Naive thymus-derived CD4-positive, alpha-beta T cell (primary cell): ENCODE data around the gene EVL. TPM values are rescaled to one million over a fixed set of nuclear protein-coding genes. Genes with fewer than 3 reads are reported as not detected.
A peak's percentile ranks its signal among the peaks of the same experiment; 100 is the strongest.

Source experiments
- ATAC-seq: fragments of 150-1000 bp; cut with Tn5 transposase; 2 replicates; pipeline ENCODE4 v1.10.0; 2021; ENCODE audit warnings: mild to moderate bottlenecking, moderate library complexity
- CTCF ChIA-PET: fragments of 350-600 bp; sonication (Branson Sonifier 250); formaldehyde crosslinking; loops from one replicate; lab custom pipeline; 2021; ENCODE audit warnings: antibody characterized with exemption; lab: Charles Lee
- POLR2A ChIA-PET: fragments of 350-600 bp; sonication (Branson Sonifier 250); formaldehyde crosslinking; loops from one replicate; lab custom pipeline; 2021; ENCODE audit warnings: antibody characterized with exemption, inconsistent platforms; lab: Charles Lee
- DNase-seq, 9 donors: peaks; one replicate each; pipeline versions ENCODE4 v3.0.0 to v3.0.0-alpha.2; 2020 to 2022; ENCODE audit warnings: mixed read lengths in 1 of 9
- H3K27ac ChIP-seq: one replicate; pipeline ENCODE4 v1.7.0; 2013; ENCODE audit warnings: mild to moderate bottlenecking, low read depth, low read length, moderate library complexity
- H3K27me3 ChIP-seq, 2 donors: one replicate each; pipeline ENCODE4 v1.7.0; 2013; ENCODE audit warnings: low read length in 2 of 2, mild to moderate bottlenecking in 2 of 2, moderate library complexity in 2 of 2; ENCODE audit not compliant: control insufficient read depth in 2 of 2, insufficient read depth in 2 of 2
- H3K36me3 ChIP-seq, 3 experiments: 1 replicate in 2 of 3; 2 replicates in 1 of 3; pipeline ENCODE4 v1.7.0; 2013; ENCODE audit warnings: low read length in 3 of 3, mild to moderate bottlenecking in 3 of 3, moderate library complexity in 1 of 3; ENCODE audit not compliant: insufficient read depth in 3 of 3, control insufficient read depth in 2 of 3
- H3K4me1 ChIP-seq, 2 donors: one replicate each; pipeline ENCODE4 v1.7.0; 2013; ENCODE audit warnings: low read length in 2 of 2, mild to moderate bottlenecking in 2 of 2, moderate library complexity in 1 of 2; ENCODE audit not compliant: control insufficient read depth in 2 of 2, insufficient read depth in 2 of 2
- H3K4me3 ChIP-seq: 2 replicates; pipeline ENCODE4 v1.7.0; 2013; ENCODE audit warnings: mild to moderate bottlenecking, low read length
- H3K9me3 ChIP-seq, 3 experiments: 1 replicate in 2 of 3; 2 replicates in 1 of 3; pipeline ENCODE4 v1.7.0; 2013; ENCODE audit warnings: low read length in 3 of 3; ENCODE audit not compliant: control insufficient read depth in 2 of 3
- H3K27ac Mint-ChIP-seq, 9 donors: one replicate each; pipeline ENCODE4 v1.8.0; 2020 to 2022; ENCODE audit warnings: mixed read lengths in 9 of 9, mild to moderate bottlenecking in 8 of 9, moderate library complexity in 5 of 9, inconsistent platforms in 2 of 9
- H3K27me3 Mint-ChIP-seq, 5 donors: one replicate each; pipeline ENCODE4 v1.8.0; 2021 to 2022; ENCODE audit warnings: mixed read lengths in 5 of 5, mild to moderate bottlenecking in 1 of 5
- H3K36me3 Mint-ChIP-seq, 5 donors: one replicate each; pipeline ENCODE4 v1.8.0; 2020 to 2022; ENCODE audit warnings: mixed read lengths in 5 of 5, mild to moderate bottlenecking in 3 of 5, inconsistent platforms in 1 of 5
- H3K4me1 Mint-ChIP-seq, 7 donors: one replicate each; pipeline ENCODE4 v1.8.0; 2020 to 2022; ENCODE audit warnings: mixed read lengths in 7 of 7, mild to moderate bottlenecking in 3 of 7, inconsistent platforms in 1 of 7
- H3K4me3 Mint-ChIP-seq, 10 donors: one replicate each; pipeline ENCODE4 v1.8.0; 2020 to 2022; ENCODE audit warnings: mild to moderate bottlenecking in 10 of 10, mixed read lengths in 10 of 10, moderate library complexity in 6 of 10, inconsistent platforms in 2 of 10
- H3K9me3 Mint-ChIP-seq, 11 donors: one replicate each; pipeline ENCODE4 v1.8.0; 2020 to 2022; ENCODE audit warnings: mixed read lengths in 11 of 11, mild to moderate bottlenecking in 4 of 11, inconsistent platforms in 1 of 11, moderate library complexity in 1 of 11
- intact Hi-C, 2 donors: fragments of 100-400 bp; cut with micrococcal nuclease; formaldehyde crosslinking; loops; one replicate each; pipeline ENCODE4 v1.15.1; 2023
- polyA plus RNA-seq, 2 donors: library from polyadenylated mRNA; unstranded; fragments of 300-500 nt; fragmentation: Illumina TruSeq; gene quantifications; one replicate each; pipeline ENCODE4 v1.2.3, GENCODE V29; 2021
- total RNA-seq, 6 experiments: library from RNA in 5 of 6; stranded (reverse) in 5 of 6; gene quantifications; 1 replicate in 5 of 6; 2 replicates in 1 of 6; pipeline ENCODE4 v1.2.3 and lab custom pipeline; 2021 to 2026

Gene EVL
- total and polyA plus RNA-seq, 7 experiments from 2014 or later, result 163 to 1,469 (median 936) TPM

- H3K27ac Mint-ChIP-seq, result peak overlapping the region; percentile 78 to 99 (median 98)
- H3K9me3 Mint-ChIP-seq, result no peaks in the 10 kb centered on the region
- ChIA-PET POLR2A (interaction anchor here (1.3 to 59.0 kb wide), 4 partner anchors 8 to 60 kb away, joined by 3 to 2344 read pairs (median 1174); partner anchors contain the start of gene EVL), CTCF (interaction anchor here (1.0 to 26.3 kb wide), 3 partner anchors 15 to 102 kb away, joined by 3 to 758 read pairs (median 192); partner anchors contain the start of gene EVL)
- Histone ChIP-seq H3K4me3 (no peak overlapping the region), H3K9me3 (no peaks in the 10 kb centered on the region), H3K36me3 (peaks cover 35 to 66% (median 55%) of the 10 kb centered on the region in 3 experiments), H3K27ac (peak overlapping the region; percentile 98), H3K27me3 (no peaks in the 10 kb centered on the region), H3K4me1 (peaks cover 84 to 89% of the 10 kb centered on the region in 2 donors)
- intact Hi-C loops, result no loop called here
- H3K4me3 Mint-ChIP-seq, result peak overlapping the region; percentile 29 to 93 (median 78)
- no peaks in the 10 kb centered on the region for H3K27me3 Mint-ChIP-seq
- peaks cover 63 to 99% (median 95%) of the 10 kb centered on the region in 7 donors for H3K4me1 Mint-ChIP-seq
- peaks cover 16 to 77% (median 55%) of the 10 kb centered on the region in 5 donors for H3K36me3 Mint-ChIP-seq
- ATAC-seq (no peak), DNase-seq (no peak)
Observed at GRCh38 chr14:100085462-100085861, 20.2 kb downstream of the EVL start.

- Histone ChIP-seq H3K27me3 (no peaks in the 10 kb centered on the region), H3K27ac (peak overlapping the region; percentile 98), H3K9me3 (no peaks in the 10 kb centered on the region), H3K4me3 (peak overlapping the region; percentile 9), H3K36me3 (peaks cover 35 to 69% (median 57%) of the 10 kb centered on the region in 3 experiments), H3K4me1 (peaks cover 81 to 89% of the 10 kb centered on the region in 2 donors)
- Mint-ChIP-seq H3K4me1 (peaks cover 62 to 99% (median 96%) of the 10 kb centered on the region in 7 donors), H3K27me3 (no peaks in the 10 kb centered on the region), H3K27ac (peak overlapping the region; percentile 73 to 99 (median 98)), H3K36me3 (peaks cover 16 to 80% (median 58%) of the 10 kb centered on the region in 5 donors), H3K9me3 (no peaks in the 10 kb centered on the region), H3K4me3 (peak overlapping the region; percentile 59 to 93 (median 78))
- ChIA-PET CTCF (interaction anchor here (0.5 to 26.3 kb wide), 4 partner anchors 16 to 141 kb away, joined by 3 to 758 read pairs (median 99); partner anchors contain the start of gene EVL), POLR2A (interaction anchor here (1.3 to 59.0 kb wide), 4 partner anchors 7 to 59 kb away, joined by 3 to 2344 read pairs (median 1174); partner anchors contain the start of gene EVL)
- intact Hi-C loops, result no loop called here
- DNase-seq, result no peak
- ATAC-seq, result no peak
Observed at GRCh38 chr14:100086361-100086760, 21.1 kb downstream of the EVL start.

- Histone ChIP-seq H3K27me3 (no peaks in the 10 kb centered on the region), H3K27ac (peak overlapping the region; percentile 70), H3K36me3 (peaks cover 34 to 85% (median 64%) of the 10 kb centered on the region in 3 experiments), H3K9me3 (no peaks in the 10 kb centered on the region), H3K4me3 (no peak overlapping the region), H3K4me1 (peaks cover 74 to 95% of the 10 kb centered on the region in 2 donors)
- H3K4me3 Mint-ChIP-seq, result peak overlapping the region in 9 of 10 donors; percentile 19 to 93 (median 67)
- no peaks in the 10 kb centered on the region for H3K9me3 Mint-ChIP-seq
- peak overlapping the region; percentile 10 to 99 (median 96) for H3K27ac Mint-ChIP-seq
- H3K27me3 Mint-ChIP-seq, result no peaks in the 10 kb centered on the region
- H3K4me1 Mint-ChIP-seq, result peaks cover 57 to 100% (median 96%) of the 10 kb centered on the region in 7 donors
- peak in 1 of 9 donors; percentile 2 for DNase-seq
- no peak for ATAC-seq
- POLR2A ChIA-PET, result interaction anchor here (0.8 to 59.0 kb wide), 3 partner anchors 11 to 23 kb away, joined by 3 to 2344 read pairs (median 12); partner anchors contain the start of gene EVL
- peaks cover 16 to 72% (median 66%) of the 10 kb centered on the region in 5 donors for H3K36me3 Mint-ChIP-seq
- CTCF ChIA-PET, result interaction anchor here (0.5 to 35.2 kb wide), 2 partner anchors 15 to 103 kb away, joined by 3 to 758 read pairs; partner anchors contain the start of gene EVL
- intact Hi-C loops, result loop anchor here in 1 of 2 donors (1.0 kb wide), 1 partner anchor 8 kb away; no protein-coding TSS in a partner anchor
Observed at GRCh38 chr14:100088226-100088625, 23.0 kb downstream of the EVL start.

GRCh38 chr14:100091386-100091785 lies 26.2 kb downstream of the EVL start:
- Histone ChIP-seq H3K27me3 (no peaks in the 10 kb centered on the region), H3K27ac (peak overlapping the region; percentile 83), H3K4me3 (no peak overlapping the region), H3K4me1 (peaks cover 73 to 90% of the 10 kb centered on the region in 2 donors), H3K9me3 (no peaks in the 10 kb centered on the region), H3K36me3 (peaks cover 27 to 88% (median 49%) of the 10 kb centered on the region in 3 experiments)
- DNase-seq (peak in 1 of 9 donors; percentile 14), ATAC-seq (no peak)
- Mint-ChIP-seq H3K9me3 (no peaks in the 10 kb centered on the region), H3K4me3 (peak overlapping the region; percentile 44 to 93 (median 62)), H3K27ac (peak overlapping the region; percentile 53 to 98 (median 94)), H3K36me3 (peaks cover 14 to 67% (median 66%) of the 10 kb centered on the region in 5 donors), H3K4me1 (peaks cover 59 to 100% (median 96%) of the 10 kb centered on the region in 7 donors), H3K27me3 (no peaks in the 10 kb centered on the region)
- CTCF ChIA-PET, result interaction anchor here (1.0 to 35.2 kb wide), 4 partner anchors 8 to 18 kb away, joined by 3 to 758 read pairs (median 4); partner anchors contain the start of gene EVL
- POLR2A ChIA-PET, result interaction anchor here (1.0 to 59.0 kb wide), 3 partner anchors 9 to 26 kb away, joined by 3 to 2344 read pairs (median 43); partner anchors contain the start of gene EVL
- intact Hi-C loops, result loop anchor here in 1 of 2 donors (1.0 kb wide), 1 partner anchor 10 kb away; no protein-coding TSS in a partner anchor

GRCh38 chr14:100092832-100093231 lies 27.6 kb downstream of the EVL start:
- no peak for ATAC-seq
- ChIA-PET POLR2A (interaction anchor here (6.1 to 59.0 kb wide), 2 partner anchors 12 to 28 kb away, joined by 43 to 2344 read pairs; partner anchors contain the start of gene EVL), CTCF (interaction anchor here (0.6 to 35.2 kb wide), 5 partner anchors 10 to 19 kb away, joined by 3 to 758 read pairs (median 4); partner anchors contain the start of gene EVL)
- DNase-seq, result no peak
- peak overlapping the region in 7 of 10 donors; percentile 39 to 93 (median 60) for H3K4me3 Mint-ChIP-seq
- H3K36me3 Mint-ChIP-seq, result peaks cover 16 to 72% (median 57%) of the 10 kb centered on the region in 5 donors
- H3K9me3 Mint-ChIP-seq, result no peaks in the 10 kb centered on the region
- peak overlapping the region; percentile 83 for H3K27ac ChIP-seq
- H3K9me3 ChIP-seq, result no peaks in the 10 kb centered on the region
- no peaks in the 10 kb centered on the region for H3K27me3 Mint-ChIP-seq
- H3K27ac Mint-ChIP-seq, result peak overlapping the region in 8 of 9 donors; percentile 36 to 98 (median 96)
- H3K4me1 ChIP-seq, result peaks cover 73 to 94% of the 10 kb centered on the region in 2 donors
- no peak overlapping the region for H3K4me3 ChIP-seq
- peaks cover 64 to 100% (median 98%) of the 10 kb centered on the region in 7 donors for H3K4me1 Mint-ChIP-seq
- no peaks in the 10 kb centered on the region for H3K27me3 ChIP-seq
- H3K36me3 ChIP-seq, result peaks cover 26 to 88% (median 52%) of the 10 kb centered on the region in 3 experiments
- intact Hi-C loops, result no loop called here

GRCh38 chr14:100093319-100093718 lies 28.1 kb downstream of the EVL start:
- Mint-ChIP-seq H3K27ac (peak overlapping the region; percentile 77 to 98 (median 96)), H3K4me3 (peak overlapping the region; percentile 39 to 93 (median 68)), H3K27me3 (no peaks in the 10 kb centered on the region), H3K9me3 (no peaks in the 10 kb centered on the region), H3K4me1 (peaks cover 67 to 100% (median 98%) of the 10 kb centered on the region in 7 donors), H3K36me3 (peaks cover 20 to 72% (median 57%) of the 10 kb centered on the region in 5 donors)
- H3K27me3 ChIP-seq, result no peaks in the 10 kb centered on the region
- H3K4me3 ChIP-seq, result no peak overlapping the region
- peak overlapping the region; percentile 83 for H3K27ac ChIP-seq
- DNase-seq (peak in 2 of 9 donors; percentile 50 to 69), ATAC-seq (peak; percentile 84)
- peaks cover 27 to 88% (median 57%) of the 10 kb centered on the region in 3 experiments for H3K36me3 ChIP-seq
- ChIA-PET POLR2A (interaction anchor here (6.1 to 59.0 kb wide), 2 partner anchors 11 to 28 kb away, joined by 43 to 2344 read pairs; partner anchors contain the start of gene EVL), CTCF (interaction anchor here (0.6 to 35.2 kb wide), 5 partner anchors 10 to 20 kb away, joined by 3 to 758 read pairs (median 4); partner anchors contain the start of gene EVL)
- peaks cover 71 to 94% of the 10 kb centered on the region in 2 donors for H3K4me1 ChIP-seq
- H3K9me3 ChIP-seq, result no peaks in the 10 kb centered on the region
- intact Hi-C loops, result no loop called here
